ENCODE results near the gene ALB.

ALB gene

GRCh38 chr4:73432169-73433000, 28.3 kb downstream of the ALB start:
- DNase-seq: no peak

GRCh38 chr4:73433140-73433539, 29.1 kb downstream of the ALB start:
- no peak for DNase-seq

- DNase-seq: no peak
Measured at GRCh38 chr4:73434311-73434710, 30.2 kb downstream of the ALB start.

GRCh38 chr4:73435984-73436383, 31.9 kb downstream of the ALB start, which contains the start of gene AFP:
AFP (plus strand) TSS chr4:73436221; CDS start chr4:73436263, 42 bp downstream.
- DNase-seq: no peak

- no peak for DNase-seq
Measured at GRCh38 chr4:73436674-73437557, 32.8 kb downstream of the ALB start.

- DNase-seq: no peak
Measured at GRCh38 chr4:73437558-73437956, 33.5 kb downstream of the ALB start.

- DNase-seq: no peak
Measured at GRCh38 chr4:73438048-73438447, 34.0 kb downstream of the ALB start.

GRCh38 chr4:73438582-73439215, 34.6 kb downstream of the ALB start:
- DNase-seq: no peak

GRCh38 chr4:73439445-73439844, 35.4 kb downstream of the ALB start:
- no peak for DNase-seq

- no peak for DNase-seq
Measured at GRCh38 chr4:73439991-73440390, 35.9 kb downstream of the ALB start.

- DNase-seq: no peak
Measured at GRCh38 chr4:73440653-73441052, 36.6 kb downstream of the ALB start.

GRCh38 chr4:73442275-73442674, 38.2 kb downstream of the ALB start:
- DNase-seq: no peak

GRCh38 chr4:73443224-73443623, 39.1 kb downstream of the ALB start:
- no peak for DNase-seq

GRCh38 chr4:73445383-73446335, 41.6 kb downstream of the ALB start:
- DNase-seq: no peak

- no peak for DNase-seq
Measured at GRCh38 chr4:73446336-73446938, 42.4 kb downstream of the ALB start.

GRCh38 chr4:73447671-73448070, 43.6 kb downstream of the ALB start:
- DNase-seq: no peak

GRCh38 chr4:73448448-73449203, 44.5 kb downstream of the ALB start:
- no peak for DNase-seq

GRCh38 chr4:73450398-73451004, 46.4 kb downstream of the ALB start:
- DNase-seq: no peak

- no peak for DNase-seq
Measured at GRCh38 chr4:73451404-73451803, 47.3 kb downstream of the ALB start.

- no peak for DNase-seq
Measured at GRCh38 chr4:73451981-73452747, 48.1 kb downstream of the ALB start.
